Neural cell (in vitro differentiated cells): Measurements from ENCODE around the gene RPS27L.

Experiments used
- EP300 ChIP-seq: fragments of 450-650 bp; conservative IDR thresholded peaks from 2 replicates; pipeline ENCODE4 v1.6.1; 2014; ENCODE audit warnings: antibody characterized with exemption, mild to moderate bottlenecking, moderate library complexity; ENCODE audit not compliant: poor library complexity, severe bottlenecking
- EZH2 ChIP-seq: fragments of 200-600, 300-800 bp; shearing (Covaris generic), sonication (generic); IDR thresholded peaks from 2 replicates; pipeline ENCODE4 v1.6.1; 2014; ENCODE audit warnings: antibody characterized with exemption, low read length, borderline replicate concordance, mild to moderate bottlenecking; ENCODE audit not compliant: insufficient read depth, poor library complexity, severe bottlenecking
- RAD21 ChIP-seq: fragments of 450-650 bp; conservative IDR thresholded peaks from 2 replicates; pipeline ENCODE4 v1.6.1; 2014; ENCODE audit warnings: antibody characterized with exemption, mild to moderate bottlenecking, moderate library complexity
- TF ChIP-seq, protein P1 (sequence below): fragments of 450-650 bp; IDR thresholded peaks from 2 replicates; pipeline ENCODE4 v1.5.1; 2014; ENCODE audit warnings: antibody characterized with exemption, mild to moderate bottlenecking, moderate library complexity; ENCODE audit not compliant: poor library complexity, severe bottlenecking

DNA sequence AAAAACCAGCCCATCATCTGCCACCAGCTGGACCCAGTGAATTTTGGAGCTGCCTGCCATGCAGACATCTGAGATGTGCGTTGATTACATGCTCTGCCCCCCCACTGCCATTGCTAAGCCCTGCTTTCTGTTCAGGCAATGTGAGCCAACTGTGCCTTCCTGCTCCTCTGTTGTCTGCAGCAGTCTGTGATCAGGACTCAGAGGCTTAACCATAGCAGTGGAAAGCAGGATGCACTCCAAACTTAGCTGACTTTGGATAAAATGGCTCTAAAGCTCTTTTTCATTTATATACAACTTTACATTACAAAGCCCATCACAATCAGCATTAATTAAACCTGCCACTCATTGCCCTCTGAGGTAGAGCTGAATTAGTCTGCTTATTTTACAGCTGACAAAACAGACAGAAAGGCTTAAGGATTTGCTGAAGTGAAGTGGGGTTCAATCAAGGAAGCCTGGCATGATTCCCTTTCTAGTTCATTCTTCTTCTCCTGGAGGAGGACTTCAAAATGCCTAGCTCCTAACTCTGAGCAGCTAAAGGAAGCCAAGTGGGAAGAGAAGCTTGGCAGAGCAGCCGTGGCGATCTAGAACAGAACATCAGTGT is 15.7 kb upstream of the RPS27L start:
- TF ChIP-seq, protein P1, sequence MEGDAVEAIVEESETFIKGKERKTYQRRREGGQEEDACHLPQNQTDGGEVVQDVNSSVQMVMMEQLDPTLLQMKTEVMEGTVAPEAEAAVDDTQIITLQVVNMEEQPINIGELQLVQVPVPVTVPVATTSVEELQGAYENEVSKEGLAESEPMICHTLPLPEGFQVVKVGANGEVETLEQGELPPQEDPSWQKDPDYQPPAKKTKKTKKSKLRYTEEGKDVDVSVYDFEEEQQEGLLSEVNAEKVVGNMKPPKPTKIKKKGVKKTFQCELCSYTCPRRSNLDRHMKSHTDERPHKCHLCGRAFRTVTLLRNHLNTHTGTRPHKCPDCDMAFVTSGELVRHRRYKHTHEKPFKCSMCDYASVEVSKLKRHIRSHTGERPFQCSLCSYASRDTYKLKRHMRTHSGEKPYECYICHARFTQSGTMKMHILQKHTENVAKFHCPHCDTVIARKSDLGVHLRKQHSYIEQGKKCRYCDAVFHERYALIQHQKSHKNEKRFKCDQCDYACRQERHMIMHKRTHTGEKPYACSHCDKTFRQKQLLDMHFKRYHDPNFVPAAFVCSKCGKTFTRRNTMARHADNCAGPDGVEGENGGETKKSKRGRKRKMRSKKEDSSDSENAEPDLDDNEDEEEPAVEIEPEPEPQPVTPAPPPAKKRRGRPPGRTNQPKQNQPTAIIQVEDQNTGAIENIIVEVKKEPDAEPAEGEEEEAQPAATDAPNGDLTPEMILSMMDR: no peak
- TF ChIP-seq RAD21 (no peak), EZH2 (no peak), EP300 (no peak)
